IMR-90 (cell line): Measurements from ENCODE around the gene FXYD6. TPM values are rescaled to one million over a fixed set of nuclear protein-coding genes. Genes with fewer than 3 reads are reported as not detected.

Source experiments
- ATAC-seq: fragments of 200-7000 bp; cut with Tn5 transposase; 2 replicates; pipeline ENCODE4 v1.9.1; 2020; ENCODE audit warnings: low read depth, mild to moderate bottlenecking, moderate library complexity
- BruUV-seq: library from RNA; stranded (reverse); fragments of 400-500 nt; replicated peaks from 2 replicates; lab custom pipeline; 2021; lab: Mats Ljungman, UMichigan
- CTCF ChIA-PET: fragments of 300-600 bp; formaldehyde crosslinking; extraction: SDS; loops from one replicate; lab custom pipeline; 2021; ENCODE audit warnings: antibody characterized with exemption; lab: Yijun Ruan, JAX
- POLR2A ChIA-PET: fragments of 300-600 bp; sonication (Branson Sonifier 250); formaldehyde crosslinking; loops from one replicate; lab custom pipeline; 2022; ENCODE audit warnings: antibody characterized with exemption; ENCODE audit not compliant: unreplicated experiment; lab: Charles Lee
- DNase-seq: peaks from one replicate; pipeline ENCODE4 v3.0.0; 2013
- H2AFZ ChIP-seq: replicated peaks from 2 replicates; pipeline ENCODE3; 2013; ENCODE audit warnings: low read length, mild to moderate bottlenecking; ENCODE audit not compliant: poor library complexity
- H2AK5ac ChIP-seq: 2 replicates; pipeline ENCODE4 v1.6.1; 2013; ENCODE audit warnings: low read depth, low read length, inconsistent platforms
- H2AK9ac ChIP-seq: replicated peaks from 2 replicates; pipeline ENCODE3; 2013; ENCODE audit warnings: mild to moderate bottlenecking, low read depth, low read length, moderate library complexity; ENCODE audit not compliant: poor library complexity
- H2BK120ac ChIP-seq: 2 replicates; pipeline ENCODE4 v1.6.1; 2013; ENCODE audit warnings: low read depth, low read length, inconsistent platforms
- H2BK15ac ChIP-seq: 3 replicates; pipeline ENCODE4 v1.6.1; 2013; ENCODE audit warnings: low read depth, low read length, inconsistent platforms
- H2BK20ac ChIP-seq: 2 replicates; pipeline ENCODE4 v1.6.1; 2013; ENCODE audit warnings: low read depth, mild to moderate bottlenecking, inconsistent platforms, low read length, moderate library complexity
- H2BK5ac ChIP-seq: 2 replicates; pipeline ENCODE4 v1.6.1; 2013; ENCODE audit warnings: mild to moderate bottlenecking, low read depth, low read length, inconsistent platforms; ENCODE audit not compliant: poor library complexity, severe bottlenecking
- H3K14ac ChIP-seq: replicated peaks from 2 replicates; pipeline ENCODE4 v1.6.1; 2013; ENCODE audit warnings: low read depth, low read length, inconsistent platforms
- H3K18ac ChIP-seq: 2 replicates; pipeline ENCODE4 v1.6.1; 2013; ENCODE audit warnings: low read depth, low read length, control low read depth
- H3K23ac ChIP-seq: 2 replicates; pipeline ENCODE4 v1.6.1; 2013; ENCODE audit warnings: low read depth, low read length, inconsistent platforms
- H3K27ac ChIP-seq: 2 replicates; pipeline ENCODE4 v1.5.1; 2013; ENCODE audit warnings: mild to moderate bottlenecking, control low read depth, low read length; ENCODE audit not compliant: insufficient read depth
- H3K27me3 ChIP-seq: 2 replicates; pipeline ENCODE4 v1.6.1; 2013; ENCODE audit warnings: low read length; ENCODE audit not compliant: control insufficient read depth, insufficient read depth
- H3K36me3 ChIP-seq: 2 replicates; pipeline ENCODE4 v1.6.1; 2013; ENCODE audit warnings: low read length, mixed read lengths; ENCODE audit not compliant: control insufficient read depth, insufficient read depth
- H3K4ac ChIP-seq: 2 replicates; pipeline ENCODE4 v1.6.1; 2013; ENCODE audit warnings: low read depth, low read length, inconsistent platforms
- H3K4me1 ChIP-seq: 2 replicates; pipeline ENCODE4 v1.6.1; 2013; ENCODE audit warnings: low read length, mixed read lengths; ENCODE audit not compliant: control insufficient read depth, insufficient read depth
- H3K4me2 ChIP-seq: 2 replicates; pipeline ENCODE4 v1.6.1; 2013; ENCODE audit warnings: low read depth, mild to moderate bottlenecking, control low read depth, low read length, moderate library complexity
- H3K4me3 ChIP-seq: 2 replicates; pipeline ENCODE4 v1.5.1; 2013; ENCODE audit warnings: low read depth, mild to moderate bottlenecking, control low read depth, low read length, moderate library complexity; ENCODE audit not compliant: insufficient read depth
- H3K56ac ChIP-seq: 2 replicates; pipeline ENCODE4 v1.6.1; 2013; ENCODE audit warnings: low read length, inconsistent platforms; ENCODE audit not compliant: insufficient read depth; ENCODE audit errors: extremely low read depth
- H3K79me1 ChIP-seq, 2 experiments: 2 replicates each; pipeline ENCODE4 v1.6.1; 2013; ENCODE audit warnings: low read length in 2 of 2, inconsistent platforms in 1 of 2, low read depth in 1 of 2
- H3K9ac ChIP-seq: 2 replicates; pipeline ENCODE4 v1.6.1; 2013; ENCODE audit warnings: low read depth, low read length, control low read depth
- H3K9me1 ChIP-seq: 2 replicates; pipeline ENCODE4 v1.6.1; 2013; ENCODE audit warnings: low read length, inconsistent platforms; ENCODE audit not compliant: insufficient read depth
- H3K9me3 ChIP-seq: 2 replicates; pipeline ENCODE4 v1.6.1; 2013; ENCODE audit warnings: low read length; ENCODE audit not compliant: control insufficient read depth, insufficient read depth
- H4K20me1 ChIP-seq: 2 replicates; pipeline ENCODE4 v1.6.1; 2013; ENCODE audit warnings: low read length, inconsistent platforms; ENCODE audit not compliant: insufficient read depth
- H4K5ac ChIP-seq: 2 replicates; pipeline ENCODE4 v1.6.1; 2013; ENCODE audit warnings: mild to moderate bottlenecking, low read depth, low read length, control low read depth
- H4K8ac ChIP-seq, 2 experiments: 2 replicates each; pipeline ENCODE4 v1.6.1; 2013; ENCODE audit warnings: low read depth in 2 of 2, low read length in 2 of 2, control low read depth in 1 of 2, inconsistent platforms in 1 of 2
- H4K91ac ChIP-seq: 2 replicates; pipeline ENCODE4 v1.6.1; 2013; ENCODE audit warnings: low read depth, low read length, inconsistent platforms; ENCODE audit not compliant: insufficient read depth
- BHLHE40 ChIP-seq: fragments of 150-350 bp; IDR thresholded peaks from 2 replicates; pipeline ENCODE4 v1.6.1; 2016; ENCODE audit warnings: mild to moderate bottlenecking, low read depth, low read length
- NFE2L2 ChIP-seq: fragments of 150-350 bp; IDR thresholded peaks from 2 replicates; pipeline ENCODE4 v1.6.1; 2016; ENCODE audit warnings: low read depth, mild to moderate bottlenecking, low read length
- POLR2A ChIP-seq: IDR thresholded peaks from 2 replicates; pipeline ENCODE4 v1.6.1; 2012; ENCODE audit warnings: mild to moderate bottlenecking, low read depth, low read length
- RAD21 ChIP-seq: IDR thresholded peaks from 2 replicates; pipeline ENCODE4 v1.6.1; 2012; ENCODE audit warnings: low read length, improper control_type of control experiment
- RFX5 ChIP-seq: IDR thresholded peaks from 2 replicates; pipeline ENCODE4 v1.8.0; 2012; ENCODE audit warnings: low read depth, mild to moderate bottlenecking, low read length, moderate library complexity
- WGBS, 2 experiments: methylation state at CpG; one replicate each; pipeline versions ENCODE4 v1.1.5 to v1.1.7; 2013; ENCODE audit warnings: missing lambda C conversion rate in 2 of 2; ENCODE audit not compliant: insufficient read length in 1 of 2; ENCODE audit errors: extremely low coverage in 2 of 2; 5-methylcytosine and 5-hydroxymethylcytosine counted together
- dilution Hi-C: fragments of 300-500 bp; cut with HindIII; formaldehyde crosslinking; loops from one replicate; pipeline ENCODE4 v1.14.3; 2018; ENCODE audit warnings: low sequenced_read_pairs; ENCODE audit not compliant: unreplicated experiment
- in situ Hi-C: fragments of 300-500 bp; cut with MboI; formaldehyde crosslinking; loops from 3 replicates; pipeline ENCODE4 v1.14.3; 2019; ENCODE audit warnings: low sequenced_read_pairs, inconsistent platforms, mixed read lengths
- intact Hi-C: fragments of 100-400 bp; cut with micrococcal nuclease; formaldehyde crosslinking; loops from 2 replicates; pipeline ENCODE4 v1.10.0; 2022
- polyA plus RNA-seq, 3 experiments: library from polyadenylated mRNA; depleted of rRNA; stranded (reverse); fragments of >200 nt; gene quantifications; 2 replicates each; pipeline ENCODE4 v1.2.3, GENCODE V29; 2012; ENCODE audit warnings: low replicate concordance in 1 of 3
- total RNA-seq: library from RNA; depleted of rRNA; stranded (reverse); fragments of >200 nt; gene quantifications from 2 replicates; pipeline ENCODE4 v1.2.3, GENCODE V29; 2012
- TF ChIP-seq, protein P1 (sequence below): conservative IDR thresholded peaks from 2 replicates; pipeline ENCODE4 v1.5.1; 2012; ENCODE audit warnings: mild to moderate bottlenecking, low read depth, low read length, improper control_type of control experiment
- TF ChIP-seq, protein P2 (sequence below): fragments of 150-350 bp; IDR thresholded peaks from 2 replicates; pipeline ENCODE4 v1.6.1; 2017; ENCODE audit warnings: mild to moderate bottlenecking, antibody characterized with exemption, low read length, low read depth

Gene FXYD6
- total and polyA plus RNA-seq, 2 of the 4 experiments (the other 2 are of a cell fraction) = 0.32 TPM; not detected in 1

DNA sequence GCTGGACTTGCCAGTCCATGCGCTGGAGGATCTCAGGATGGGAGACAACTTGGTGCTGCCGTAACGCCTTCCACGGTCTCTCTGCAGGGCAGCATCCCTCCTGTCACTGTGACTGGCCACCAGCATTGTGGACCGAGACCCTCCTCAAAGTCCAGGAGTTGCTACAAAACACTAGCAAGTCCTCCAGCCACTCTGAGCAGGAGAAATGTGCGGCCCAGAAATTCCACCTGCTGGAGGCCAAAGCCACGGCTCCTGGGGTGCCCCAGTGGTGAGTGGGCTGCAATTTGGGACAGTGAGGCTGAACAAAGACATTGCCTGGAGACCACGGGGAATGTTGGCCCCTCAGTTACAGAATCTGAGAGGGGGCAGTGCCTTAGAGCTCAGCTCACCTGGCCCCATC is 72.6 kb downstream of the FXYD6 start:
- WGBS, 2 experiments = no CpG with 5 or more reads among the region's 8 CpGs
- CTCF ChIA-PET = interaction anchor here (1.2 kb wide), 1 partner anchor 14 kb away, joined by 3 read pairs; no protein-coding TSS in a partner anchor

More for the DNA sequence above, 72.6 kb downstream of the FXYD6 start:
- H3K9ac ChIP-seq = no peak overlapping the region
- H3K4me2 ChIP-seq = no peak overlapping the region
- in situ Hi-C loops (loop anchor here (10.0 kb wide), 1 partner anchor 359 kb away; no protein-coding TSS in a partner anchor), intact Hi-C loops (no loop called here), dilution Hi-C loops (no loop called here)
- H3K18ac ChIP-seq = no peak overlapping the region
- H3K4me1 ChIP-seq = no peaks in the 10 kb centered on the region
- H3K36me3 ChIP-seq = no peaks in the 10 kb centered on the region
- H3K79me1 ChIP-seq = no peaks in the 10 kb centered on the region
- no peak for TF ChIP-seq BHLHE40
- no peak for TF ChIP-seq RAD21
- no peak for TF ChIP-seq RFX5
- TF ChIP-seq POLR2A = no peak
- TF ChIP-seq, protein P1, sequence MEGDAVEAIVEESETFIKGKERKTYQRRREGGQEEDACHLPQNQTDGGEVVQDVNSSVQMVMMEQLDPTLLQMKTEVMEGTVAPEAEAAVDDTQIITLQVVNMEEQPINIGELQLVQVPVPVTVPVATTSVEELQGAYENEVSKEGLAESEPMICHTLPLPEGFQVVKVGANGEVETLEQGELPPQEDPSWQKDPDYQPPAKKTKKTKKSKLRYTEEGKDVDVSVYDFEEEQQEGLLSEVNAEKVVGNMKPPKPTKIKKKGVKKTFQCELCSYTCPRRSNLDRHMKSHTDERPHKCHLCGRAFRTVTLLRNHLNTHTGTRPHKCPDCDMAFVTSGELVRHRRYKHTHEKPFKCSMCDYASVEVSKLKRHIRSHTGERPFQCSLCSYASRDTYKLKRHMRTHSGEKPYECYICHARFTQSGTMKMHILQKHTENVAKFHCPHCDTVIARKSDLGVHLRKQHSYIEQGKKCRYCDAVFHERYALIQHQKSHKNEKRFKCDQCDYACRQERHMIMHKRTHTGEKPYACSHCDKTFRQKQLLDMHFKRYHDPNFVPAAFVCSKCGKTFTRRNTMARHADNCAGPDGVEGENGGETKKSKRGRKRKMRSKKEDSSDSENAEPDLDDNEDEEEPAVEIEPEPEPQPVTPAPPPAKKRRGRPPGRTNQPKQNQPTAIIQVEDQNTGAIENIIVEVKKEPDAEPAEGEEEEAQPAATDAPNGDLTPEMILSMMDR = no peak
- TF ChIP-seq, protein P2, sequence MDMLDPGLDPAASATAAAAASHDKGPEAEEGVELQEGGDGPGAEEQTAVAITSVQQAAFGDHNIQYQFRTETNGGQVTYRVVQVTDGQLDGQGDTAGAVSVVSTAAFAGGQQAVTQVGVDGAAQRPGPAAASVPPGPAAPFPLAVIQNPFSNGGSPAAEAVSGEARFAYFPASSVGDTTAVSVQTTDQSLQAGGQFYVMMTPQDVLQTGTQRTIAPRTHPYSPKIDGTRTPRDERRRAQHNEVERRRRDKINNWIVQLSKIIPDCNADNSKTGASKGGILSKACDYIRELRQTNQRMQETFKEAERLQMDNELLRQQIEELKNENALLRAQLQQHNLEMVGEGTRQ = no peak
- TF ChIP-seq NFE2L2 = no peak
- no peak for DNase-seq
- H3K9me1 ChIP-seq = no peaks in the 10 kb centered on the region
- H3K56ac ChIP-seq = no peak overlapping the region
- no peak overlapping the region for H3K4me3 ChIP-seq
- no peak overlapping the region for H2BK5ac ChIP-seq
- H3K14ac ChIP-seq = no peak overlapping the region
- no peaks in the 10 kb centered on the region for H3K9me3 ChIP-seq
- no TSS peak for BruUV-seq
- ATAC-seq = no peak
- H2AK5ac ChIP-seq = no peak overlapping the region
- H4K91ac ChIP-seq = no peak overlapping the region
- no peak overlapping the region for H4K5ac ChIP-seq
- H3K27me3 ChIP-seq = peaks cover 43% of the 10 kb centered on the region
- no peak overlapping the region for H2AK9ac ChIP-seq
- POLR2A ChIA-PET = no interaction called here
- no peak overlapping the region for H2AFZ ChIP-seq
- no peak overlapping the region for H3K27ac ChIP-seq
- no peak overlapping the region for H2BK20ac ChIP-seq
- no peak overlapping the region for H4K8ac ChIP-seq
- no peak overlapping the region for H3K4ac ChIP-seq
- no peak overlapping the region for H2BK120ac ChIP-seq
- H3K23ac ChIP-seq = no peak overlapping the region
- no peak overlapping the region for H2BK15ac ChIP-seq
- no peaks in the 10 kb centered on the region for H4K20me1 ChIP-seq
